ENCODE data around the gene EPB41L1. TPM values are rescaled to one million over a fixed set of nuclear protein-coding genes. Genes with fewer than 3 reads are reported as not detected.

The EPB41L1 gene
- total RNA-seq, 4 donors from 2014 or later = 29.2 to 49.3 (median 35.4) TPM

- Histone ChIP-seq H3K27ac (no peak overlapping the region), H3K27me3 (no peaks in the 10 kb centered on the region), H3K4me1 (peaks cover 0 to 46% (median 17%) of the 10 kb centered on the region in 3 donors), H3K9me3 (no peaks in the 10 kb centered on the region), H3K4me3 (no peak overlapping the region), H3K36me3 (no peaks in the 10 kb centered on the region)
- WGBS, 2 donors (ENCODE audit: low coverage in 1 of 2) = 82 to 84% methylated on average over 6 to 7 of the region's 9 CpGs
- TF ChIP-seq POLR2AphosphoS5 (IDR thresholded peaks at IDR 0.05) (no peak), EP300 (IDR thresholded peaks at IDR 0.05) (no peak), POLR2A (IDR thresholded peaks at IDR 0.05) (no peak)
- TF ChIP-seq, protein P1, sequence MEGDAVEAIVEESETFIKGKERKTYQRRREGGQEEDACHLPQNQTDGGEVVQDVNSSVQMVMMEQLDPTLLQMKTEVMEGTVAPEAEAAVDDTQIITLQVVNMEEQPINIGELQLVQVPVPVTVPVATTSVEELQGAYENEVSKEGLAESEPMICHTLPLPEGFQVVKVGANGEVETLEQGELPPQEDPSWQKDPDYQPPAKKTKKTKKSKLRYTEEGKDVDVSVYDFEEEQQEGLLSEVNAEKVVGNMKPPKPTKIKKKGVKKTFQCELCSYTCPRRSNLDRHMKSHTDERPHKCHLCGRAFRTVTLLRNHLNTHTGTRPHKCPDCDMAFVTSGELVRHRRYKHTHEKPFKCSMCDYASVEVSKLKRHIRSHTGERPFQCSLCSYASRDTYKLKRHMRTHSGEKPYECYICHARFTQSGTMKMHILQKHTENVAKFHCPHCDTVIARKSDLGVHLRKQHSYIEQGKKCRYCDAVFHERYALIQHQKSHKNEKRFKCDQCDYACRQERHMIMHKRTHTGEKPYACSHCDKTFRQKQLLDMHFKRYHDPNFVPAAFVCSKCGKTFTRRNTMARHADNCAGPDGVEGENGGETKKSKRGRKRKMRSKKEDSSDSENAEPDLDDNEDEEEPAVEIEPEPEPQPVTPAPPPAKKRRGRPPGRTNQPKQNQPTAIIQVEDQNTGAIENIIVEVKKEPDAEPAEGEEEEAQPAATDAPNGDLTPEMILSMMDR (IDR thresholded peaks at IDR 0.05) = no peak
- no peak for ATAC-seq
Observed at GRCh38 chr20:36158160-36158741, 3.7 kb downstream of the EPB41L1 start.

- Histone ChIP-seq H3K36me3 (no peaks in the 10 kb centered on the region), H3K4me1 (peaks cover 0 to 33% (median 11%) of the 10 kb centered on the region in 3 donors), H3K4me3 (no peak overlapping the region), H3K27ac (no peak overlapping the region), H3K27me3 (no peaks in the 10 kb centered on the region), H3K9me3 (no peaks in the 10 kb centered on the region)
- ATAC-seq = no peak
- TF ChIP-seq EP300 (IDR thresholded peaks at IDR 0.05) = no peak
- no peak for TF ChIP-seq POLR2AphosphoS5 (IDR thresholded peaks at IDR 0.05)
- no peak for TF ChIP-seq POLR2A (IDR thresholded peaks at IDR 0.05)
- TF ChIP-seq, protein P1 (IDR thresholded peaks at IDR 0.05) = no peak
Observed at GRCh38 chr20:36159833-36160232, 5.3 kb downstream of the EPB41L1 start.

- Histone ChIP-seq H3K36me3 (no peaks in the 10 kb centered on the region), H3K9me3 (no peaks in the 10 kb centered on the region), H3K27ac (no peak overlapping the region), H3K27me3 (no peaks in the 10 kb centered on the region), H3K4me1 (peaks cover 0 to 9% (median 0%) of the 10 kb centered on the region in 3 donors), H3K4me3 (no peak overlapping the region)
- TF ChIP-seq POLR2A (IDR thresholded peaks at IDR 0.05) (no peak), EP300 (IDR thresholded peaks at IDR 0.05) (no peak), POLR2AphosphoS5 (IDR thresholded peaks at IDR 0.05) (no peak)
- TF ChIP-seq, protein P1 (IDR thresholded peaks at IDR 0.05) = no peak
- peak; percentile 46 for ATAC-seq
- WGBS, 2 donors (ENCODE audit: low coverage in 1 of 2) = 53 to 75% methylated on average over 4 to 8 of the region's 14 CpGs
Observed at GRCh38 chr20:36162272-36162966, 7.9 kb downstream of the EPB41L1 start.

DNA sequence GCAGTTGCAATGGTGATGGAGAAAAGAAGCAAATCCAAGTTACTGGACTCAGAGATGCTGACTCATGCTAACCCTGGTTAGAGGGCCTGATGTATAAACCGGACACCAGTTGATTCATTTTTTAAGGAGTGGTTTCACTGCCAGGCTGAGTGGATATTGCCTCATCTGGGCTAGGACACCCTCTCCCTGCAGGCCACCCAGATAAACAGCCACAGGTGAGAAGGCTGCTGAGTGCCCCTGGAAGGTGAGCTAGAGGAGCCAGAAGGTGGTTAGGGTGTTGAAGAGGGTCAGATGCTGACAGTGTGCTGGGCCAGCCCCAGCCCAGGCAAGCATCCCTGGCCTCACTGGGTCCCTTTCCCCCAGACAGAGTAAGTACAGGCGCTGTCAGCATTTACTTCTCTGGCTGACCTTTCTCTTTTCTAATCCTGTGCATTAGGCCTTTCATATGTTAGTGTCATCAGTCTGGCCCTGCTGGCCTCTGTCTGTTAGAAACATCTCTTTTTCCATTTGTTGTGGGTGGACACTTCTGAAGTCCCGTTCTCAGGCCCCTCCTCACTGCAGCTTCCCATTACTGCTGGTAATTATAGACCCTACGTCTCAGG lies 13.5 kb downstream of the EPB41L1 start:
- TF ChIP-seq POLR2A (IDR thresholded peaks at IDR 0.05) (no peak), EP300 (IDR thresholded peaks at IDR 0.05) (no peak), POLR2AphosphoS5 (IDR thresholded peaks at IDR 0.05) (no peak)
- TF ChIP-seq, protein P1 (IDR thresholded peaks at IDR 0.05) = no peak
- ATAC-seq = no peak
- WGBS, 2 donors (ENCODE audit: low coverage in 1 of 2) = 53 to 86% methylated on average over 1 to 4 of the region's 4 CpGs

More for the DNA sequence above, 13.5 kb downstream of the EPB41L1 start:
- H3K27me3 ChIP-seq = no peaks in the 10 kb centered on the region
- no peak overlapping the region for H3K4me3 ChIP-seq
- no peaks in the 10 kb centered on the region for H3K36me3 ChIP-seq
- H3K27ac ChIP-seq = no peak overlapping the region
- H3K9me3 ChIP-seq = no peaks in the 10 kb centered on the region
- H3K4me1 ChIP-seq = peaks cover 0 to 11% (median 0%) of the 10 kb centered on the region in 3 donors
